NCI-H1436 (cell line): ENCODE measurements around the gene CDH23.
A peak's percentile ranks its signal among the peaks of the same experiment; 100 is the strongest.

ENCODE experiments used
- DNase-seq: peaks from one replicate; lab custom pipeline; 2025; lab: John Stamatoyannopoulos, UW

Gene CDH23

DNA sequence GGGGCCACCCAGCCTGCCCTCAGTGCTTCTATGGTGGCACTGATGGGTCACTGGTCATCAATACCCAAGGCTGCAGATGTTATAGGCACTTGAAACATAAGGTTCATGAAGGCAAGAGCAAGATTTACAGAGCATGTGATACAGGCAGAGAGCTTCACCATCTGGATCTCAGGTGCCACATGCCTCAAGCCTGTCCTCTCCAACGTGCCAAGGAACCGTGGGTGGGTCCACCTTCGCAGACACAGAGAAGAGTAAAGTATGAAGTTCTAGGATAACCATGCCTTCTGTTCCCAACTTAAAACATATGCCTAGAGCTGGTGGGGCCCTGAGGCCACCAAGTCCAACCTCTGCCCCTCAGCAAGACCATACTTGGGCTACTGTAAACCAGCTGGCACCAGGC lies 26.7 kb upstream of the CDH23 start:
- DNase-seq = no peak

DNA sequence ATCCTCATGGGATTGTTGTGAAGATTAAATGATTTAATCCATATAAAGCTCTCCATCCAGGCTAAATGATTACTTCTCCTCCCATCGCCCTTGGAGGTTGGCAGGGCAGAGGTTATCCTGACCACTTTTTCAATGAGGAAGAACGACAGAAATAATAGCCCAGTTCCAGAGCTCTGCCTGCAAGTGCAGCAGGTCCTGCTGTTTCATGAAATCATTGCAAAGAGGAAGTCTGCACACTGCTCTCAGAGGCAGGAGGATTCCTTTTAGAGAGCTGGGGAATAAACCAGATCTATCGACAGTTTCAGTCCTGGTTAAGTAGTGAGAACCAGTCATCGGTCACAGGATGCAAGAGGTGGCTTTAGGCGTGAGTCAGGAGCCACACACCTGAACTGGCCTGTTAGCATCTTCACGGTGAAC lies 25.0 kb upstream of the CDH23 start:
- no peak for DNase-seq

DNA sequence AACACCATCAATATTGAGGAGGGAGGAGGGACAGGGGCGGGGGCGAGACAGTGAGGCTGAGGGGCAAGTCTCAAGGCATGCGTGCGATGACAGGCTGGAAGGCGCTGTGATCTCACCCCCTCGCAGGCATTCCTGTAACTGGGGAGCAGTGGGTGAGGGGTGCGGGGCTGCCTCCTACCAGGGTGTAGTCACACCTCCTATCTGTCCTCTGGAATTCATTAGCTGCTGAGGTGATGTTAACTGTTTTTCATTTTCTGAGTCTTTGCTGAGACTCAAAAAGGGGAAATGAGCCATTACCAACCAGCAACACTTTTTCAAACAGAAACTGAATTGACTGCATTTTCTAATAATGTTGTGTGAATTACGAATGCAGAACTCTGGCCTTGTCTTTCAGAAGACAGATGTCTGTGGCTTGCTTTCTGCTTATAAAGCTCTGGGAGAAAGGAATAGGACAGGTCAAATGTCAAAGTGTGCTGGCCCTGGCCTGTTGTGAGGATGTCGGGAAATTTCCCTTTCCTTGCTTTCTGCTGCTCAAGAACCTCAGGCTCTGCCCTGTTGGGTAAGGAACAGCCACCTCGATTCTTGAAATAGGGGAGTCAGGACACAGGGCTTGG lies 23.7 kb upstream of the CDH23 start:
- no peak for DNase-seq

DNA sequence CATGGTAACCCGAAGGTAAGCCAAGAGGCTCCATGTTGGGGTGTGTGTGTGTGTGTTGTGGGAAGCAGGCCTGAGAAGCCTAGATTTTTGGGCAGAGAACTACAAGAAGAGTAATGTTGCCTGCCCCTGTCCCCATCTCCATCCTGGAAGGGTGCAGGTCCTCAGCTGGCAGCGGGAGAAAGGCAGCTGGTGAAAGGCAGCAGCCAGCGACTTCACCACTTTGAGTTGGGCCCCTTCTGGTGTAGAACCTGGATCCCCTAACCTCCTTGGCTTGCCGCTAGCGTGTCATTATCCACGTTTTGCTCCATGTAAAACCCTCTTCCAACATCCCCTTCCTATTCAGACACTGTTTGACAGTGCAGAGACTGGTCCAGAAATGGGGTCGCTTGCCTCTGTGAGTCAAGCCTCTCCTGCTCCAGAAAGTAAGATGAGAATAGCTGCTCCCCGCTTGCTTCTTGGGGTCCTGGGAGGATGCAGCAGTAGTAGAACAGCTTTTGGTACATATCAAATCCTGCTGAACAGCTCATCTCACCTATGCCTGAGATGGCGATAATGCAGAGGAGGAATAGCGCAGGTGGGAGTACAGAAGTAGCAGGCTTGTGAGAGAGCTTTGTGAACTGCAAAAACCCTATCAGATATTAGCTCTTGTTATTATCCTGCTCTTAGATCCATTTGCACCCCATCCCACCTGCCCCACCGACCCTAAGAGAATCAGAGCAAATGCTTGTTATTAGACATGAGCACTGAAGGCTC lies 22.1 kb upstream of the CDH23 start:
- no peak for DNase-seq

DNA sequence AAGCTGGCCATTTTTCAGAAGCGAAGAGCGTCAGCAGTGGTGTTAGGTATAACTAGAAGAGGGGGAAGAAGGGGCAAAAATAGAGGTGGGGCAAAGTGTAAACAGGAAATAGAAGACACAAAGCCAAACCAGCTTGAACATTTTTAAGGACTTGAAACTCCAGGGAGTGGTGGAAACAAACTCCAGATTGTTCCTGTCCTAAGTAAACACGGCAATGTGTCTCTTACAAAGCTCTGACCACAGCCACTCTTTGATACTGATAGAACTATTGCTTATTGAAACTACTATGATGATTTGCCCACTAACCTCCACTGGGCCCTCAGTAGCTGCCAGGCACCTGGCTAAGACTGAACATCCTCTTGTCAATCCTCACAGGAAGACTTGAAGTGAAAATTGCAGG lies 20.8 kb upstream of the CDH23 start:
- DNase-seq = no peak

DNA sequence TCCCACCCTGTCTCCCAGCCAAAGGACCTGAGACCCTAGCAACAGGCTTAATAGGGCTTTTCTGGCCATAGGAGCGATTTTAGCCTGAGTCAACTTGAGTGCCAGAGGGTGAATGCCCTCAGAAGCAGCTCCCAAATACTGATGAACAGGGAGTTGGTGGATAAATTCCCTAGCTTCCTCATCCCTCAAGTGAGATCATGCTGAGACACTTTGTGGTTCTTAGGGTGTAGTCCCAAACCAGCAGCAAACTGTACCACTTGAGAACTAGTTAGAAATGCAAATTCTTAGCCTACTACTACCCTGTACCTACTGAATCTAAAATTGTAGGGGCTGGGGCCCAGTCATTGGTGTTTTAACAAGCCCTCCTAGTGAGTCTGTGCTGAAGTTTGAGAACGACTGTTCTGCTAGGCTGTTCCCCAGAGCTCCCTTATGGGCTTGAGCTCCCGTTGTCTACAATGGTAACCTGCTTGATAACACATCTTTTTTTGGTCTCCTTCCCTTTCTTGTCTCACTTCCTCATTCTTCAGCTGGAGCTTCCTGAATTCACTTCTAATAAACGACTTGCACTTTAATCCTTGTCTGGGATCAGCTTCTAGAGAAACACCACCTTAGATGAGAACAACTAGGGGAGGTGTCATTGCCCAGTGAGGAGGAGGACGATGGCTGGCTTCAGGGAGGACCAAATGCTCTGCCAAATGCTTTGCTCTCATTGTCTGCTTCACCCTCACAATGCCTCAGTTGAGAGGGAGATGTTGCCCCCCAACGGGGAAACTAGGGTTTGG lies 18.2 kb upstream of the CDH23 start:
- DNase-seq = no peak

DNA sequence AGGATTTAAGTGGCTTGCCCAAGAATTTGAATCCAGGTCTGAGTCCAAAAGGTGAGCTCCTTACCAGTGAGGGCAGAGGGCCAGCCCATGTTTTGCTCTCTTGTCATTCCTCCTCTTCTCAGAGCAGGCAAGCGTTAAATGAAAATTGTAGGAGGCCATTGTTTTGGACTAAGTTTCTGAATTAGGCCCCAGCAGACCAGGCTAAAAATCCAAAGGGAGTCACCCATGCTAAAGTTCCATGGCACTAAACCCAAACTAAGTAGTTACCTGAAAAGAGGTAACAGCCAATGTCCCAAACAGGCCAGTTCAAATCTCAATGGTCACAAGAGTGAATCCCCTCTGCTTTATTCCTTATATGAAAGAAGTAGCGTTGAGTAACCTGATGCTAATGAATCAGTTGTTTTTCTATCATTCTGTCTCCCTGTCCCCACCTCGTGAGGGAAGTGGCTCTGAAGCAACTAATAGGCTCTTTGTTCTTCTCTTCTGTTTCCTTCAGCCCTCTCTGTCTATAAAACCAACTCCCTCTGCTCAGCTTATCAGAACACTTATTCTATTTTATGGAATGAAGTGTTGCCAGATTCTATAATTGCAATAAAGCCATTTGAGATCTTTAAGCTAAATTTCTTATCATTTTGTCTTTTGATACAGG lies 17.5 kb upstream of the CDH23 start:
- DNase-seq = no peak

DNA sequence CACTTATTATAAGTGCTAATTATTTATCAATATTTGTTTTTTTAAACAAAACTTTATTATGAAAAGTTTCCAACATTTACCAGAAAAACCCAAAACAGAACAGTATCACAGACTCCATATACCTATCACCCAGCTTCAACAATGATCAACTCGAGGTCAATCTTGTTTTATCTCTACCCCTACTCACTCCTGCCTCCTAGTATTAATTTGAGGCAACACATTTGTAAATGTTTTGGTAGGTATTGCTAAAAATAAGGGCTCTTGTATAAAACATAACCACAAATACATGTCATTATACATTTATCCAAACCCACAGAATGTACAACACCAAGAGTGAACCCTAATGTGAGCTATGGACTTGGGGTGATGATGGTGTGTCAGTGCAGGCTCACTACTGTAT lies 15.9 kb upstream of the CDH23 start:
- no peak for DNase-seq

DNA sequence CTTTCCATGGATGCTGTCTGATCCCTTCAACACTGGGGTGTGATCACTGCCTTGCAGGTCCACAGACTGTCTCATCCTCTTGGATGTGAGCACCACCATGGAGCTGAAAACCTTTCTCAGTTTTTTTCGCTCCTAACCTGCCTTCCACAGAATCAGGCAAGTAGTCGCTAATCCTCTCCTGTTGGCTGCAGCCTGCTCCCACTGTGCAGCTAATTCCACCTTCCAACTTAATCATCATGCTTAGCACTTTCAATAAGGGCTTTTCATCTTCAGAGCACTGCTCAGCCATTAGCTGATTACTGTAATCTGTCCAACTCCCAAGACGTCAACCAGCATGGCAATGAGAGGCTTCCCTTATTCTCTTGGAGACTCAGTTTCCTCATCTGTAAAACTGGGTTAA lies 15.1 kb upstream of the CDH23 start:
- DNase-seq = no peak

DNA sequence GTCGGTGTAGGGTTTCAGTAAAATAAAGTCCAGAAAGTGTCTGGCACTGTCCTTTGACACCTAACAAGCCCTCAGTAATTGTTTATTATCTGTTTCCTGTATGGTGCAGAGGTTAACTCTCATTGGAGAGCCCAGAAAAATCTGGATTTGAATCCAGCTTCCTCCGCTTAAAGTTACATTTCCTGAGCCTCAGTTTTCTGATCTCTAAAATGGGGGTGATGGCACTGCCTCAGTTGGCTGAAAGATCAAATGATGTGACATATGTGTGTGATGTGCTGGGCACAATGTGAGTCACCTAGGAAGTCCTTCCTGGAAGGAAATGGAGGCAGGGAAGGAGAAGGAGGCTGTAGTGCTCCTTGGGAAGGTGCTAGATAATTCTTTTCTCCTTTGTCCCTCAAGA lies 14.7 kb upstream of the CDH23 start:
- no peak for DNase-seq

DNA sequence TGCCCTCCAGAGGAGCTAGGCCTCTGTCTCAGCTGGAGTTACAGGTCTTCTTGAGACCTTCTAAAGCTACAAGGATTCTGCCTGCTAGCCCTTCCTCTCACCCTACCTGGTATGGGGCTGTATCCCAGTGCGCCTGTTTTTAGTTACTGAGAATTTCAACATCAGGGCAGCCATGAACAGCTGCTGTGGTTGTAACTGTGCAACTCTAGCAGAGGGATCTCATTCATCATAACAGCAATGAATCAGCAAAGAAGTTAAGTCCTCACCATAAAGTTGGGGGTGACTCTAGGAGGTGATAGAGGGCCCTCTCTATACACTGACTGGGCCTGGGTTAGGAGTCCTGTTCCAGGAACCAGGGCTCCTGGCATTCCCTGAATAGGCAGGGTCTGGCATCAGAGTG lies 14.0 kb upstream of the CDH23 start:
- no peak for DNase-seq

DNA sequence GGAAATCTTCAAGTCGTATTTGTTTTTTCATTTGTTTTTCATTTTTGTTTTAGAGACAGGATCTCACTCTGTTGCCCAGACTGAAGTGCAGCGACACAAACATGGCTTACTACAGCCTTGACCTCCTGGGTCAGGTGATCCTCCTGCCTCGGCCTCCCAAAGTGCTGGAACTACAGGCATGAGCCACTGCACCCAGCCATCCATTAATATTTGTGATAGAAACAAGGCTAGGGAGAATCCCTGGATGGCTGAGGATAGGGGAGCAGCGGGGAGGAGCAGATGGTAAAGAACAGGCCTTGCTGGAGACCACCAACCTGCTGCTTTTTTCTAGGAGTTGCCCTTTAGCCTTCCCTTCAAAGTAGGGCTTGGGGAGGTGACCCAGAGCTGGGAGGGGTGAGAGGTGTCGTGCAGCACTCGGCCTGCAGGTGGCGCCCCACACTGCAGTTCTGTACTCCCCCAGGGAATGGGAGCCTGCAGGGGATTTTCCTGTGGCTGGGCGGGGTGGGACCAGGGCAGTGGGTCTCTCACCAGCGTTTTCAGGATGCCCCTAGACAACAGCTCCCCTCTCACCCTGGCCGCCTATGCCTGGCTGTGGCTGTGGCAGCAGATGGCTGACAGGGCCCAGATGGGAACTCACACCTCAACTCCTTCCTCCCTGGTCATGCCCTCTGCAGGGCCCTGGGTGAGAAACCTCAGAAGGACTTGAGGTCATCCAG lies 12.6 kb upstream of the CDH23 start:
- DNase-seq = peak; percentile 62

DNA sequence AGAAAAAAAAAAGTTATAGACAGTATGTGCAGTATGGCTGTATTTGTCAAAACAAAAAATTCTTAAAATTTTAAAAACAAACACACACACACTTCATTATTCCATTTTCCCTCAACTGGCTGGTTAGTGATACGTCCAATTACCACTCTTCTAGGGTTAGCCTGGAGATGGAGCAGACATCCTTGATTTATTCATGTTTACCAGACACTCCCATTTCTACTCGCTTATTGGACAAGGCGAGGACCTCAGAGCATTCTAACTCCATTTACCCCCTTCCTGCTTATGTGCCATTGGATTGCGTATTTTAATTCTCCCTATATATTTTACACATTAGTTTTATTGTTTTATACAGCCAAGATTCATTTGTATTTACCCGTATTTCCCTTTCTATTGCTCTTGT lies 8.5 kb upstream of the CDH23 start:
- no peak for DNase-seq

DNA sequence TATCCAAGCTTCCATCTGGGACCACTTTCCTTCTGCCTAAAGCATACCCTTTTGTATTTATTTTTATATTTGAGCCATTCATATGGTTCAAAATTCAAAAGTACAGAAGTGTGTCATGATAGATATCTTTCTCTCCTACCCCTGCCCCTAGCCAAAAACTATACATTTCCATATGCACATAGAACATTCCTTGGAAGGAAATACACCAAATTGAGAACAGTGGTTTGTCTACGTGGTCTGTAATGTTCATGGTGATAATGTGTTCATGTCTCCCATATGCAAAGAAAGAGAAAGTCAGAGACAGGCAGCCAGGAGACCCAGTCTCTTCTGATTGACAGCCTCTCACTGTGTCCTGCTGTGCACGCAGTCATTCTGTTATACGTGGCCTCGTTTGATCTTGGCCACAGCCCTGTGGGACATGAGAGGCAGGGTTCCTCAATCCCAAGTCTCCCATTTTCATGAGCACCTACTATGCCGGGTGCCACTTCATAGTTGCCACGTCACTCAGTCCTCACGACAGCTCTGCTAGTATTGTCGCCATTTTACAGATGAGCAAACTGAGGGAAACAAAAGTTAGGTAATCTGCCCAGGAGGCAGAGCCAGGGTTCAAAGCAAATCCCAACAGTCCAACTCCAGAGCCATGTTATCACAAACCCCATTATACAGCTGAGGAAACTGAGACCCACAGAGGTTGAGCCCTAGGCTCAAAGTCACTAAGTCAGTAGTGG lies 8.0 kb upstream of the CDH23 start:
- DNase-seq = no peak

DNA sequence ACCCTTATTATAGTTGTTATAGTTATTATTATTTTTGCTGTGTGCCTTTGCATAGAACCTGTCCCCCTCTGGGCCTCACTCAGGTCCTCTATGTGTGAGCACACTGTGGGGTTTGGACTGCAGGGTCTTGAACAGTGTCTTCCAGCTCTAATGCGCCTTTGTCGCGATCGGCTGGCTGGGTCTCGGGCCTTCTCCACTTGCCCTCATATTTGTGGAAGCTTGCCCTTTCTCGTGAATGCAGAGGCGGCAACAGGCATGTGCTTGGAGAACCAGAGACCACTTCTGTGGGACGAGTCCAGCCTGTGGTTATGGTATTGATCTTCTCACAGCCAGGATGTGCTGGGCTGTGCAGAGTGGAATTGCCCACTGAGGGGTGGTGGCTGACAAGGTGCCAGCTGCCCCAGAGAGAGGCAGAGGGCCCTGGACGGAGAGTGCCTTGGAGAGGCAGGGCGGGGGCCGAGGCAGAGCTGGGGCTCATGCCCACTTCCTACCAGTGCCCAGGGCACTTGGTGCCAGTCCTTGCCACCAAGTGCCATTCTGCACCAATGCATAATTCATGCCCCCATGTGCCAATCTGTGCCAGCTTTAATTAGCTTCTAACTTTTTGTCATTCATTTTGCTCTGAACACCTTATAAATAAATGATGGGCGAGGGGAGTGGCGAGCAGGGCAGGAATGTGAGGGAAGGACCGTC lies 6.8 kb upstream of the CDH23 start:
- DNase-seq = no peak

DNA sequence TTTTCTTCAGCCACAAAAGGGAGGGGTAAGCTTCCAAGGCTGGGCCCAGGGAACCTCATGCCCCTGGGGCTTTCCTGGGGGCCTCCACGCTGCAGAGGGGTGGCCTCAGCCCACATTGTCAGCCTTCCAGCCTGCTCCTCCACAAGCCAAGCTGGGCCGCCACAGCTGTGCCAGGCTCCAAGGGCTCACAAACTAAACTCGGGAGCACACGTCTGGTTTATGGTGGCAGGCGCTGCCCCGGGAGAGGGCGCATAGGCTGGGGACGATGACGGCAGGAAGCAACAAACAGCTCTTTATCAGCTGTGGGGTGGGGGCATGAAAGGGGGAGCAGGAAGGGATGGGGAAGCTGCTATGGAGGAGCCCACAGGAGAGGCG lies 6.3 kb upstream of the CDH23 start:
- no peak for DNase-seq

DNA sequence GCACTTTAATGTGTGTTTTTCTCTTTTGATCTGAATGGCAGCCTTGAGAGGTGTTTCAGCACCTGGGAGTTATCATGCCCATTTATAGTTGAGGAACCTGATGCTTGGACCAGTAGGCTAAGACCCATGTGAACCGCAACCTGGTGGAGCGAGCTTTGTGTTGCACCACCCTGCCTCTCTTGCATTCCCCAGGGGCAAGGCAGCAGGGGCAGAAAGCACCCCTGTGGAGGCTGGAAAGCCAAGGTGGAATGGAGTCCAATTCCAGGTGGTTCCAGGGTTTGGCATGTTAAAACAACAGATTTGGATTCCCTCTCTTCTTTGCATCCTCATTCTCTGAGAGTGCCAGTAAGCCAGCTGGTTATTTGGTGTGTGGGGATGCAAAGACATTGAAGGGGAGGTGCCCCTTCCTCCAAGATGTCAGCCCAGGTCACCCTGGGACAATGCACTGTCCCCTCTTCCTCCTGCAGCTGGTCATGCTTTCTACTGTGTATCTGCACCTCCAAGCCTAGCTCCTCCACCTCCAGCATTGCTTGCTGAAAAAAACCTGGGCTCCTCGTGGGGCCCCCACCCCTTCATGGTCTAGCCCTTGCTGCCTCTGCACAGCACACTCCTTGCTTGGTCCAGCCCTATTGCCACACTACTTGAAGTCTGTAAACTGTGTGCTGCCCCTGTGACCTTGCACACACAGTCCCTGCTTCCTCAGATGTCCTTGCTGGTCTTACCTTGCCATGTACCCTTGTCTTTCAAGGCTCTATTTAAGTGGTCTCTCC lies 5.6 kb upstream of the CDH23 start:
- no peak for DNase-seq

DNA sequence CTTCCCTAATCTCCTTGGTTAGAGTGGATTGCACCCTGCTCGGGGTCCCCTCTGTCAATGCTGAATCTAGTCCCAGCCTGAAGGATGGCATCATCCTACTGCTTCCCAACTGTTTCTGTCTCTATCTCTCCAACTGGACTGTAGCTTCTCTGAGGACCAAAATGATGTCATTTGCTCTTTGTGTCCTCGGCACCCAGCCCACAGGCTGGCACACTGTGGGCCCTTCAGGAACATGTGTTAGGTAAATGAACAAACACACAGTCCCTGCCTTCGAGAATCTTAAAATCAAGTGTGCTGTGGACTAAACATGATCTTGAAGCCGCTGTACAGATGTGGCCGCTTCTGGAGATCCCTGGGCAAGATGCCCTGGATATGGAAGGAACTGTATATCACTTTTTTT lies 5.0 kb upstream of the CDH23 start:
- no peak for DNase-seq

DNA sequence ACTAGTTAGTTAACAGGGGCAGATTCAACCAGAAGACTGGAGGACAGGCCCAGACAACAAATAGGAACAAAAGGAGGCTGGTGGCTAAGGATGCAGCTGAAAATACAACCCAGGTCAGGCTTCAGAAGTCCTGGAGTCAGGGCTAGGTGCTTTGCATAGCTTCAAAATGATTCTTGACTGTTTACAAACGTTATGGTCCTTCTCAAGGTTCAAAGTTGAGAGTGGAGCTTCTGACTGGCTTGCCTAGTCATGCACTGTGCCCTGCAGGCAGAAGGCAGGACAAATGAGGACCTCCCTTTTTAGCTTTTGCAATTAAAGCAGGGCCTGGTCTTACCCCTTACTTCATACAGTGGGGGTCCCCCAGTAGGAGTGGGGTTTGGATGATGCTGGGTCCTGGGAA lies 4.4 kb upstream of the CDH23 start:
- DNase-seq = no peak
